IPS DF 6.9 (cell line): ENCODE results near the gene TMEM225B.
"Not testable (repeated sequence)": the region's sequence is repeated elsewhere in the genome, so short reads cannot be mapped to it uniquely, and the experiment has no call there.

Experiments
- DNase-seq: peaks from one replicate; pipeline ENCODE4 v3.0.0-alpha.2; 2013; ENCODE audit warnings: low read depth, low spot score
- H3K27ac ChIP-seq: one replicate; pipeline ENCODE4 v1.5.1; 2013; ENCODE audit warnings: low read length, control low read depth
- H3K27me3 ChIP-seq: 2 replicates; pipeline ENCODE4 v1.6.1; 2013; ENCODE audit warnings: mild to moderate bottlenecking, low read length; ENCODE audit not compliant: control insufficient read depth, insufficient read depth
- H3K36me3 ChIP-seq: 2 replicates; pipeline ENCODE4 v1.6.1; 2013; ENCODE audit warnings: low read length; ENCODE audit not compliant: control insufficient read depth, insufficient read depth
- H3K4me1 ChIP-seq: 2 replicates; pipeline ENCODE4 v1.6.1; 2013; ENCODE audit warnings: low read length; ENCODE audit not compliant: control insufficient read depth, insufficient read depth
- H3K4me3 ChIP-seq: 2 replicates; pipeline ENCODE4 v1.5.1; 2013; ENCODE audit warnings: mild to moderate bottlenecking, low read length
- H3K9me3 ChIP-seq: 2 replicates; pipeline ENCODE4 v1.6.1; 2013; ENCODE audit warnings: low read length, inconsistent platforms; ENCODE audit not compliant: control insufficient read depth, insufficient read depth
- WGBS: extraction: QIAGEN DNeasy Blood & Tissue Kit; methylation state at CpG from one replicate; pipeline ENCODE4 v1.1.7; 2013; ENCODE audit warnings: mixed read lengths, missing lambda C conversion rate; ENCODE audit not compliant: insufficient read length, insufficient coverage; 5-methylcytosine and 5-hydroxymethylcytosine counted together

The TMEM225B gene

GRCh38 chr7:99653269-99653668 lies 55.2 kb downstream of the TMEM225B start:
- not testable (repeated sequence) for H3K27ac ChIP-seq, H3K4me3 ChIP-seq, H3K27me3 ChIP-seq, H3K9me3 ChIP-seq, H3K36me3 ChIP-seq, H3K4me1 ChIP-seq, DNase-seq
- no CpG with 5 or more reads among the region's 4 CpGs for WGBS

GRCh38 chr7:99653754-99654153 lies 55.7 kb downstream of the TMEM225B start:
- no peak for DNase-seq
- no peak overlapping the region for H3K27ac ChIP-seq
- H3K4me1 ChIP-seq = no peaks in the 10 kb centered on the region; the same call in 1 of the 2 replicates
- no peak overlapping the region for H3K4me3 ChIP-seq
- H3K9me3 ChIP-seq = no peaks in the 10 kb centered on the region
- no peaks in the 10 kb centered on the region for H3K27me3 ChIP-seq
- no CpG with 5 or more reads among the region's 3 CpGs for WGBS
- no peaks in the 10 kb centered on the region for H3K36me3 ChIP-seq

GRCh38 chr7:99654626-99655025 lies 56.6 kb downstream of the TMEM225B start:
- H3K9me3 ChIP-seq, DNase-seq, H3K4me1 ChIP-seq, H3K27ac ChIP-seq, H3K27me3 ChIP-seq, H3K4me3 ChIP-seq, H3K36me3 ChIP-seq: not testable (repeated sequence)
- WGBS = no CpG with 5 or more reads among the region's 3 CpGs

GRCh38 chr7:99657879-99658278 lies 59.8 kb downstream of the TMEM225B start:
- H3K9me3 ChIP-seq, H3K27ac ChIP-seq, DNase-seq, H3K4me1 ChIP-seq, H3K27me3 ChIP-seq, H3K4me3 ChIP-seq, H3K36me3 ChIP-seq: not testable (repeated sequence)
- no CpG with 5 or more reads among the region's 5 CpGs for WGBS
